Fibroblast of lung (primary cell): ENCODE data around the gene DRAXIN.

ENCODE experiments used
- EZH2 ChIP-seq: IDR thresholded peaks from 2 replicates; pipeline ENCODE4 v1.5.1; 2012; ENCODE audit warnings: low read length, control low read depth, mild to moderate bottlenecking; ENCODE audit errors: missing control alignments
- TF ChIP-seq, protein P1 (sequence below), 2 donors: IDR thresholded peaks in 1 of 2; conservative IDR thresholded peaks in 1 of 2; 1 replicate in 1 of 2; 2 replicates in 1 of 2; pipeline ENCODE4 v1.5.1; 2011 to 2012; ENCODE audit warnings: low read length in 2 of 2, control low read depth in 1 of 2, inconsistent platforms in 1 of 2, low read depth in 1 of 2, mild to moderate bottlenecking in 1 of 2

DNA sequence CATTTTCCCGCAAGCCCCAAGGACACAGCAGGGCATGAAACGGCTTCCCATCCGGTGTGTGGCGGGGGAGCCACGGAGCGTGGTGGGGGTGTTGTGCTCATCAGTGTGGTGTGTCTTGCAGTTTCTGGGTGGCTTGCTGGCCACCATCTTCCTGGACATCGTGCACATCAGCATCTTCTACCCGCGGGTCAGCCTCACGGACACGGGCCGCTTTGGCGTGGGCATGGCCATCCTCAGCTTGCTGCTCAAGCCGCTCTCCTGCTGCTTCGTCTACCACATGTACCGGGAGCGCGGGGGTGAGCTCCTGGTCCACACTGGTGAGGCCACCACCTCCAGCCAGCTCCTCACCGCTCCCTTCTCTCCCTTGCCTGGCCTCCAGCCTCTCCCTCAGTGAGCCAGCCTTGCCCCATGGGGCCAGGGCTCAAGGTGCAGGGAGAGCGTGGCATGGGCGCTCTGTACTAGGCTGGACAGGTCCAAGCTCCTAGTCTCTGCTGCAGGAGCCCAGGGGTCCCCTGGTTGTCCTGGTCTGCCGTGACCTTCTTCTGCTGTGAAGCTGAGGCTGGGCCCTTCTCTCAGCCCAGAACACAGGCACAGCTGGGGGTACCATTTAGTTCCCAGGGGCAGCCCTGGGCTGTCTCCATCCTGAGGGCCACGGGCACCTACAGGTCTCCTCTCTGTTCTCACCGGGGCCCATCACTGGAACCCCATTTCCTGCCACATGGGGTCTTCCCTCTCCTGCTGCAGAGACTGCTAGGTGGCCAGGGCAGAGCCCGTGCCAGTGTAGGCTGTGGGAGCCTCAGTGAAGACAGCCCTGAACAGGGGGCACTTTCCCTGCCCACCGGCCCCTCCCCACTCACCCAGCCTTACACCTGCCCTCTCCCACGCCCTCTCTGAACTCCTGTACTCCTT, 57.0 kb downstream of the DRAXIN start:
- TF ChIP-seq, protein P1, sequence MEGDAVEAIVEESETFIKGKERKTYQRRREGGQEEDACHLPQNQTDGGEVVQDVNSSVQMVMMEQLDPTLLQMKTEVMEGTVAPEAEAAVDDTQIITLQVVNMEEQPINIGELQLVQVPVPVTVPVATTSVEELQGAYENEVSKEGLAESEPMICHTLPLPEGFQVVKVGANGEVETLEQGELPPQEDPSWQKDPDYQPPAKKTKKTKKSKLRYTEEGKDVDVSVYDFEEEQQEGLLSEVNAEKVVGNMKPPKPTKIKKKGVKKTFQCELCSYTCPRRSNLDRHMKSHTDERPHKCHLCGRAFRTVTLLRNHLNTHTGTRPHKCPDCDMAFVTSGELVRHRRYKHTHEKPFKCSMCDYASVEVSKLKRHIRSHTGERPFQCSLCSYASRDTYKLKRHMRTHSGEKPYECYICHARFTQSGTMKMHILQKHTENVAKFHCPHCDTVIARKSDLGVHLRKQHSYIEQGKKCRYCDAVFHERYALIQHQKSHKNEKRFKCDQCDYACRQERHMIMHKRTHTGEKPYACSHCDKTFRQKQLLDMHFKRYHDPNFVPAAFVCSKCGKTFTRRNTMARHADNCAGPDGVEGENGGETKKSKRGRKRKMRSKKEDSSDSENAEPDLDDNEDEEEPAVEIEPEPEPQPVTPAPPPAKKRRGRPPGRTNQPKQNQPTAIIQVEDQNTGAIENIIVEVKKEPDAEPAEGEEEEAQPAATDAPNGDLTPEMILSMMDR (conservative IDR thresholded peaks at IDR 0.05 in 1 of 2, IDR thresholded peaks at IDR 0.05 in 1 of 2; ENCODE audit: low read depth in 1 of 2, low read length in 2 of 2): no peak
- no peak for TF ChIP-seq EZH2
